Adrenal gland (tissue), 5 donors: Measurements from ENCODE around the gene GPX5.

Source experiments
- POLR2A ChIP-seq, 2 donors: fragments of 450-650 bp; IDR thresholded peaks; one replicate each; pipeline ENCODE4 v1.6.1; 2017; ENCODE audit warnings: antibody characterized with exemption in 2 of 2, mild to moderate bottlenecking in 2 of 2, moderate library complexity in 1 of 2
- TF ChIP-seq, protein P1 (sequence below), 6 experiments: fragments of 450-650 bp in 4 of 6; fragments of 200-600 bp in 2 of 6; sonication (generic) in 1 of 6; IDR thresholded peaks; 1 replicate in 5 of 6; 2 replicates in 1 of 6; pipeline versions ENCODE4 v1.5.1 to v1.8.0; 2016 to 2021; ENCODE audit warnings: antibody characterized with exemption in 6 of 6, mild to moderate bottlenecking in 2 of 6, moderate library complexity in 1 of 6
- donor health status: DM: no; HTN: no; CAD: no.

DNA sequence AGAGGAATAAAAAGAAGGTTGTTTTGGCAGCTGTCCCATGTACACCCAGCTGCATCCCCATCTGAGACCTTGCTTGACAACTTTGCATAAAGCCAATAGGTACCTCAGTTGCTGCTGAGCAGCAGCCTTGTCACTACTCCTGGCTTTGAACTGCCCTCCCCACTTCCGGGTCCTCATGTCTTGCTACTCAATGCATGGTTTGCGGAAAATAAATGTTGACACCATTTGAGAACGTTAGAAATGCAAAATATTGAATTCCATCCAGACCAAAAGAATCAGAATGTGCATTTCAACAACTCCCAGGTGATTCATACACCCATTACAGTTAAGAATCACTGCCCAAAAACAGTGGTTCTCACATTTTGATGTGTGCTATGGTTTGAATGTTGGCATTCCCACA lies 32.9 kb downstream of the GPX5 start:
- TF ChIP-seq POLR2A (IDR thresholded peaks at IDR 0.05) = no peak
- TF ChIP-seq, protein P1, sequence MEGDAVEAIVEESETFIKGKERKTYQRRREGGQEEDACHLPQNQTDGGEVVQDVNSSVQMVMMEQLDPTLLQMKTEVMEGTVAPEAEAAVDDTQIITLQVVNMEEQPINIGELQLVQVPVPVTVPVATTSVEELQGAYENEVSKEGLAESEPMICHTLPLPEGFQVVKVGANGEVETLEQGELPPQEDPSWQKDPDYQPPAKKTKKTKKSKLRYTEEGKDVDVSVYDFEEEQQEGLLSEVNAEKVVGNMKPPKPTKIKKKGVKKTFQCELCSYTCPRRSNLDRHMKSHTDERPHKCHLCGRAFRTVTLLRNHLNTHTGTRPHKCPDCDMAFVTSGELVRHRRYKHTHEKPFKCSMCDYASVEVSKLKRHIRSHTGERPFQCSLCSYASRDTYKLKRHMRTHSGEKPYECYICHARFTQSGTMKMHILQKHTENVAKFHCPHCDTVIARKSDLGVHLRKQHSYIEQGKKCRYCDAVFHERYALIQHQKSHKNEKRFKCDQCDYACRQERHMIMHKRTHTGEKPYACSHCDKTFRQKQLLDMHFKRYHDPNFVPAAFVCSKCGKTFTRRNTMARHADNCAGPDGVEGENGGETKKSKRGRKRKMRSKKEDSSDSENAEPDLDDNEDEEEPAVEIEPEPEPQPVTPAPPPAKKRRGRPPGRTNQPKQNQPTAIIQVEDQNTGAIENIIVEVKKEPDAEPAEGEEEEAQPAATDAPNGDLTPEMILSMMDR (IDR thresholded peaks at IDR 0.05) = no peak
